HG03025 (cell line): ENCODE results near the gene NOG.

Experiments used
- ATAC-seq: cut with Tn5 transposase; IDR thresholded peaks from one replicate; pipeline ENCODE4 v1.9.1; 2021; ENCODE audit warnings: mild to moderate bottlenecking, moderate library complexity; ENCODE audit not compliant: unreplicated experiment, low FRiP score

NOG gene

GRCh38 chr17:56593646-56594319, at the start of gene NOG:
Gene NOG (plus strand): TSS chr17:56593699. CDS start chr17:56594224, 525 bp downstream.
- no peak for ATAC-seq

DNA sequence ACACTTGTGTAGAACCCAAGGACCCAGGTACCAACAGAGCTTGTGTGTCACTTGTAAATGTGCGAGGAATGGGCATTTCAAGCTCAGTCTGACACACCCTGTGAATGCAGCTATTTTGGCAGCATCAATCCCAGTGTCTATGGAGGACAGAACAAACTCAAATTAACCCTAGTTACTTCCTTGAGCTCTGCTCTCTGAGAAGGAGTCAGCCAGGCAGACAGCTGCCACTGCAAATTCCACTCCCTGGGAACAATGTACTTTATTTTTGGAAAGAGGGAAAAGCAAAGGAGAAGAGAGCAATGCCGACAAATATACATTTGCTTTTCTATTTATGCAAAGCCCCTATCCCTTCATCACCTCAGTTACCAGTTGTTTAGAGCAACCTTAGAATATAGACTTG, 48.4 kb upstream of the NOG start:
- ATAC-seq: no peak

DNA sequence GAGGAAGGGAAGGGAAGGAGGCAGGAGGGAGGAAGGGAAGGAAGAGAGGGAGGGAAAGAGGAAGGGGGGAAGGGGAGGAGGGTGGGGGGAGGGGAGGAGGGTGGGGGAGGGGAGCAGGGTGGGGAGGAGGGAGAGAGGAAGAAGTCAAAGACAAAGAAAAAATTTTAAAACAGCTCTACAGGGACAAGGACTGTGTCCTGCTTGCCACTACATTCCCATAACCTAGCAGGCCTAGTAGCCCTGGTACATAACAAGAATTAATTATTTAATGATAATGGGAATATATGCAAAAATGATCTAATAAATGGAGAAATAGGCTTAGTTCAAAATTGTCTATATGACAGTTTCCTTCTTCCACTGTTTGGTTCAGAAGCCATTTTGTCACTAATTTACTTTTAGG, 47.6 kb upstream of the NOG start:
- no peak for ATAC-seq

DNA sequence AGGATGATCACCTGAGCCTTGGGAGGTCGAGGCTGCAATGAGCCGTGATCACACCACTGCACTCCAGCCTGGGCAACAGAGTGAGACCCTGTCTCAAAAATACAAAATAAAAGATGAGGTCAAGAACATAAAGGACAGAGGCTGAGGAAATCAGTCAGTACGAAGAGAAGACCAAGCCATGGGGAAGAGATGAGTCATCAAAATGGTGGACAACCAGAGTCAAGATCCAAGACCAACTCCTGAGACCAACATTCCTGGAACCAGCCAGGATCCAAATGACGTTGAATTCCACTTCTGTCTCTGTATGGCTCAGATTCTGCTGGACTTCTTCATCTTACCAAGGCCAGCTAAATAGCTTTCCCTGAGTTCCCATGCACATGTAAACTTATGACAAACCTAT, 44.8 kb upstream of the NOG start:
- ATAC-seq: no peak

DNA sequence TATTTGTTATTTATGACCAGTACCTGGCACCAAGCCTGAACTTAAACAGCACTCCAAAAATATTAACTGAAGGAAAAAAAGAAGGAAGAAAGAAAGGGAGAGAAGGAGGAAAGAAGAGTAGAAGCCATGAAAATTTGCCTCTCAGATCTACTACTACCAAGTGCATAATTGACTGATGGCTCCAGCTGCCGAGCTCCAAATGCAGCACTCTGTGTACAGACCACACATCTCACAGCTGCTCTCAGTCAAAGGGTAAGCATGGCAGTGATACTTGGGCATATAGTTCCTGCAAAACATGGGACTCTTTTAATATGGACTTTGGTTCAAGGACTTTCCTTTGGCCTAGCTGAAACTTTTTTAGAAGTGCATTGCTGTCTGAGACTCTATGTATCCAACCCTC, 44.0 kb upstream of the NOG start:
- no peak for ATAC-seq

- ATAC-seq: no peak
These were observed 35.8 kb upstream of the NOG start for GRCh38 chr17:56557682-56558081.

- ATAC-seq: no peak
These were observed 35.4 kb upstream of the NOG start for GRCh38 chr17:56558088-56558487.

DNA sequence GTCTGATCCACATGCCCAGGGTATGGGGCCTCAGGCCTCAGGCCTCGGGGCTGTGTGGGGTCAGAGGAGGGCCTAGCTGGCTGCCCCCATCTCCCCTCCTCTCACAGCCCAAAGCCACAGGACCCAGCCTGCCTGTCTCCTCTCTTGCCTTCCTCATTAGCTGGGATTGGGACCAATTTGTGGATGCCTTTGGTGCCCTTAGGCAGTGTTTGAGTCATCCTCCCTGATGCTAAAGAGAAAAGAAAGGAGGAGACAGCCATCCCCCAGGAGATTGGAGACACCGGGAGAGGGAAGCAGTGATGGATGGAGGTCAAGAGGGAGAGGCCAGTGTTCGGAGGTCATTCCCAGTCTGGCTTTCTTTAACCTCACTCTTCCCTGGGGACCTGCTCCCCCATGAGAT, 23.3 kb upstream of the NOG start:
- ATAC-seq: no peak

DNA sequence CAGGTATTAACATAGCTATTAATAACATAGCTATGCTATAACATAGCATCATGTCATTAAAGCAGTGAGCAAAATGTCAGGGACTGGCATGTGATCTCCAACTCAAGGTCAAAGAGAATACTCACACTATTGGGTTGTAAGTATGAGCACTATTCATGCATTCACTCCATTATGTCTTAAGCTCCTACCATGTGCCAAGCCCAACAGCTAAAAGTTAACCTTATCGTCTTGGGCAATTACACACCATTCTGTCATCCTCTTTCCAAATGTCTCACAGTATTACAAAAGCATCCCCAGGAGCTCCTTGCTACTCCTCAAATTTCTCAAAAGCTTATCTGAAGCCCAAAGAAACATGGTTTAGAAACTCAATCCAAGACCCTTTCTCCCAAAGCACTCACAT, 22.0 kb upstream of the NOG start:
- ATAC-seq: no peak

DNA sequence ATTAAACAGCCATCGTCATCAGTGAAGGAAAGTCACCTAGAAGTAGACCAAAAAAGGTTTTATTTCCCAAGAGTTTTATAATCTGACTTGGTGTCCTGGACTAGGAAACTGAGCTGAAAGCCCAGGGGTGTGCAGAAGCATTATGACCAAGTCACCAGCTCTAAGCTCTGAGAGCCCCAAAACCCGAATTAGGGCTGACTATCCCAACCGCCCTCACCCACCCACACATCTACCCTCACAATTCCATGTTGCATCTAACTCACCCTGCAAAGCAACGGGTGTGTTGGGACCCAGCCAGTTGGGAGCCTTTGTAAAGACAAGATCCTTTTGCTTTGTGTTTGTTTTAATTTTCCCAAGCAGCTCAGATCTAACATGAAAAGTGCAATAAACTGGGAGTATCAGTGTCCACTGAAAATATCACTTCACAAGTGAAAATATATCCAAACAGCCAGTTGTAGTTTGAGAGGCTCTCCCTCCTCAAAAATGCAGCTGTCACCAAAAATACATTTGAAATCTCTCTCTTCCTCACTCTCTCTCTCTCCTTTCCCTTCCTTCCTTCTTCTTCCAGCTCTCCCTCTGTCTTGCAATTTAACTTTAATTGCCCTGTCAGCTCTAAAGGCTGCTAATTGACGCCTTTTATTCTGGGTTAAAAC, 16.2 kb upstream of the NOG start:
- ATAC-seq: no peak

DNA sequence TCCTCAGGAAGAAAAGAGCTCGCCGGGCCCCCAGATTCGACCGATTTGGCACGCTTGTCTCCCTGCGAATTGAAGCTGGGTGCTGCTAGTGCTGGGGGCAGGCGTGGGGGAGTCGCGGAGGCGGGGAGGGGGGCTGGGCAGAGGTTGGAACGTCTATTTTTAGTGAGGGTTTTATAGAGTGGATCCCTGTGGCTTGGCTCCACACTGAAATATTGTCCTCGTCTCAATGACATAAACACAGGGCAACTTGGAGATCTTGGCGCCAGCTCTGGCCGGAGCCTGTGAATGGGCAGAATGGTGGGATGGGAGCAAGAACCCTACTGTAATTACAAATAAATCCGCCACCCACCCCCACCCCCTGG, 15.7 kb upstream of the NOG start:
- ATAC-seq: no peak

DNA sequence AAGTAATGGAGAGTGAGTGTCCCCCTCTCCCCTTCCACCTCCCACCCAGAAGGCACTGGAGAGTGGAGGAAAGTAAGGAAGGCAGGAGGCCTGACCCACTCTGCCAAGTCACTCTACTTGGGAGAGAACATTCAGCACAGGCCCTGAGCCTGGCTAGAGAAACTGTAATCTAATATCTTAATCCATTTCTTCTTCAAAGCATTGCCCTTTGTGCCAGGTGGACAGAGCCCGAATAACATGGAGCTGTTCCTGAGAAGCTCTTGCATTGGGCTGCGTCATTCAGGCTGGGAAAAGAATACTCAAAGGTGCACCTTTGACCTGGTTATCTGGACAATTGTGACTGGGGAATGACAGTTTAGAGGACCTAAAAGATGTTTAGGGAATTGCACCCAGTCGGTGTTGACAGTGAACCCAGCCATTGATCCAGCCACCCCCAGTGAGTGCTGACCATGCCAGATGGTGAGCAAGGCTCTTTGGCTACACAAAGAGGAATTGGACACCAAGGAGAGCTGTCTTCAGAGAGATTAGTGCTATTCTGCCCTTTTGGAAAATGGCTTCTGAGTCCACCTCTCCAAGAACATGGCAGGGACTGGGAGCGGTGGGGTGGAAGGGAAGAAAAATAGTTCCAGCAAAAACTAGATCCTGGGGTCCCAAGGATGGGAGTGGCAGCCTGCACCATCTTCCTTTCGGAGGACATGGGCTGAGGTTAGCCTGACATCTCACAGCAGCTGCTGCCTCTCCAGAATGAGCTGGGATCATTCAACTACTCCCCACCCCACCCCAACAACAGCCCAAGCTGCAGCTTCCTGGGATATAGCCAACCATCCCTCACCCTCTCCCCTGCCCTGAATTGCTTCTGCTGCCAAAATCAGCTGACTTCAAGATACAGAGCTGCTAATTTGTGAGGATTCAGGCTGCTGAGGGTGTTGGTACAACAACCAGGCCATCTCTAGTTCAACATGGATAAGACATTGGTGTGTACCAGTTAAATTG, 11.6 kb upstream of the NOG start:
- no peak for ATAC-seq

DNA sequence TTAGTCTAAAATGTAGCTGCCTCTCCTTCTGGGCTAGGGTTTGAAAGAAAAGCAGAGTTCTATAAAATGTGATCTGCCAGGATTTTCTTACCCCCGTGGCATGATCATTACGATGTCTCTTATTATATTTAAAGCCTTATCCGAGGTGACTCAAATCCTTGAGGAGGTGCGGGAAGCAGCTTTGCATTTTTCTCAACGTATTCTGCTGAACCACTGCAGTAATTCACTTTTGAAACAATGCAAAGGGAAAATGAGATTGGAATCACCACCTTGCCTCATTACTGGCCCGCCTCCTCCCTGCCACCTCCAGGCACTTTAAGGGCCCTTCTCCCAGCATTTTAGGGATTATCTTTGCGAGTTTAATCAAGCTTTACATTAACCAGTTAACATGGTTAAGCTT, 9.7 kb upstream of the NOG start:
- no peak for ATAC-seq

DNA sequence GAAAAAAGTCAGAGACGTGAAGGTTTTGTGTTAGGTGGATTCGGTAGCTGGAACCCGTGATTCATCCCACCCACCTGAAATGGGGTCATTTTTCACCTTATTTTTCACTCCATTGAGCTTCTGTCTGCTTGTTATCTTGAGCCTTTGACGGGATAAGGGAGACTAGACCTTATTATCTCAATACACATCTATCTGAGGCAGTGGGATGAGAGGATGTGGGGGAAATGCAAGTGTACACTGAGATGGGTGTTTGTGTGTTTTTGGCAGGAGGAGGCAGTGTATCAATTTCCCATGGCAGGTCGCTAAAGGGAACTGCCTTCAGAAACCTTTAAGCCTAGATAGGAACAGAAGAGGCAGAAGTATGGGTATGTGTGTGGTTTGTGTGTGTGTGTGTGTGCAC, 6.2 kb upstream of the NOG start:
- ATAC-seq: no peak

- ATAC-seq: no peak
These were observed 913 bp upstream of the NOG start for GRCh38 chr17:56592487-56593085.

GRCh38 chr17:56593086-56593645, 333 bp upstream of the NOG start:
- no peak for ATAC-seq

DNA sequence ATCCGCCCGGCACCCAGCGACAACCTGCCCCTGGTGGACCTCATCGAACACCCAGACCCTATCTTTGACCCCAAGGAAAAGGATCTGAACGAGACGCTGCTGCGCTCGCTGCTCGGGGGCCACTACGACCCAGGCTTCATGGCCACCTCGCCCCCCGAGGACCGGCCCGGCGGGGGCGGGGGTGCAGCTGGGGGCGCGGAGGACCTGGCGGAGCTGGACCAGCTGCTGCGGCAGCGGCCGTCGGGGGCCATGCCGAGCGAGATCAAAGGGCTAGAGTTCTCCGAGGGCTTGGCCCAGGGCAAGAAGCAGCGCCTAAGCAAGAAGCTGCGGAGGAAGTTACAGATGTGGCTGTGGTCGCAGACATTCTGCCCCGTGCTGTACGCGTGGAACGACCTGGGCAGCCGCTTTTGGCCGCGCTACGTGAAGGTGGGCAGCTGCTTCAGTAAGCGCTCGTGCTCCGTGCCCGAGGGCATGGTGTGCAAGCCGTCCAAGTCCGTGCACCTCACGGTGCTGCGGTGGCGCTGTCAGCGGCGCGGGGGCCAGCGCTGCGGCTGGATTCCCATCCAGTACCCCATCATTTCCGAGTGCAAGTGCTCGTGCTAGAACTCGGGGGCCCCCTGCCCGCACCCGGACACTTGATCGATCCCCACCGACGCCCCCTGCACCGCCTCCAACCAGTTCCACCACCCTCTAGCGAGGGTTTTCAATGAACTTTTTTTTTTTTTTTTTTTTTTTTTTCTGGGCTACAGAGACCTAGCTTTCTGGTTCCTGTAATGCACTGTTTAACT, 1.0 kb downstream of the NOG start:
- ATAC-seq: no peak

- no peak for ATAC-seq
These were observed 1.6 kb downstream of the NOG start for GRCh38 chr17:56595108-56595418.

DNA sequence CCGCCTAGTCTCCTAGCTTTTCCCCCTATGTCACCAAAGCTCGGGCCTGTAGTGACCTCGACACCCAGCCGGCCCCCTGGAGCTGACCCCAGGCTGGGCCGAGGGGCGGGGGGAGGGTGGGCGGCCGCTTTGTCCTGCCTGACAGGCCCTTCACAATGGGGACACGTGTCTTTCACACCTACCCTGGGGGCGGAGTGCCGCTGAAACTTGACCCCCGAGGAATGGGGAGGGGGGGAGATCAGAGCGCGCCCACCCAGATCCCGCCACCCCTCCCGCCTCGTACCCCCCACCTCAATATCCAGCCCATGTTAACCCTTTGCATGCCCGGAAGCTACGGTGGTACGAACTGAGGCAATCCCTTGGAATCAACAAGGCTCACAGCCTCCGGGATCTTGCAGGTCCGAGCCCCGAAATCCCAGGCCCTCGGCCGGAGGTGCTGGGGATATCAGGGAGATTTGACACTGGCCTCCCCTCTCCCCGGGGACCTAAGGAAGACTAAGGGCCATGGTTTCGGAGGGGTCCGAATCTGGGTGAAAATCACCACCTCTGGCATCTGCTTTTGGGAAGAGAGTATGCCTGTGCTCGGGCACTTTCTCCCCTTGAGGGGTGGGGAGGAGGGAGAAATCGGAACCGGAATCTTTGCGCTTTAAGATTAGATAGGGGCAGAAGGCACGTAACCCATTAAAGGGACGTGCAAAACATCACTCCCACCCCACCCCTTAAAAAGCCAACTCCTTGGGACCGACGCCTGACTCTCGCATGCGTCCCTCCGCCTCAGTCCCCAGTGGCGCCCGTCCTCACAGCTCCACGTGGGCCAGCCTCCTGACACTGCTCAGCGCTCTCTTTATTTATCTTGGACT, 2.6 kb downstream of the NOG start:
- no peak for ATAC-seq
